Measurements from ENCODE around the gene DCC.

The DCC gene

GRCh38 chr18:52339891-52340371 lies at the start of gene DCC:
TSS of gene DCC (plus strand) at chr18:52340197. CDS start at chr18:52340788, 591 bp downstream.
- DNase-seq, result no peak

DNA sequence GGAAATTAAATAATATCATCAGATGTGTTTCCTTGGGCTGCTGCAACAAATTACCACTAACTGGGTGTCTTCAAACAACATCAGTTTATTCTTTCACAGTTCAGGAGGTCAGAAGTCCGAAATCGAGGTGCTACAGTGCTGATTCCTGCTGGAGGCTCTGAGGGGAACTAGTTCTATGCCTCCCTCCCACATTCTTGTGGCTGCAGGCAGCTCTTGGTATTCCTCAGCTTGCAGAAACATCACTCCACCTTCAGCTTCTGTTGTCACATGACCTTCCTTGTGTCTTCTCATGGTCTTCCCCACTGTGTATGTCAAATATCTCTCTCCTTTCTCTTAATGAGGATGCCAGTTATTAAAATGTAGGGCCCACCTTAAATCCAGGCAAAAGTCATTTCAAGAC lies 29.3 kb upstream of the DCC start:
- no peak for DNase-seq

- DNase-seq, result no peak
Observed at GRCh38 chr18:52311331-52311730, 28.7 kb upstream of the DCC start.

DNA sequence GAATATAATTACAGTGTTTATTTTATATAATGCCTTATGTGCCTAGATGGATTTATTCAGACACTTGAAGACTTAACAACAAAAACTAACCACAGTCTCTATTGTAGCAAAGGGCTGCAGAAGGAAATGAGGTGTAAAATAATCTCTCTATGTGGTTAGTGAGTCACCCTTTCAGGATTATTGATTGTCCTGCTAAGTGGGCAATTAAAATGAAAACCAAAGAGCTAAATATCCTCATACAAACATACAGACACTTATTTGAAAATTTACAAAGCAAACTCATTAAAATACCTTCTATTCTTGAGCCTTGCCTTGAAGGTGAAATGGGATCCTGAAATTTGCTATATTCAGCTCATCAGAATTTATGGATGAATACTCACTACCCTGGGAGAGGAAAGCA lies 27.7 kb upstream of the DCC start:
- no peak for DNase-seq

DNA sequence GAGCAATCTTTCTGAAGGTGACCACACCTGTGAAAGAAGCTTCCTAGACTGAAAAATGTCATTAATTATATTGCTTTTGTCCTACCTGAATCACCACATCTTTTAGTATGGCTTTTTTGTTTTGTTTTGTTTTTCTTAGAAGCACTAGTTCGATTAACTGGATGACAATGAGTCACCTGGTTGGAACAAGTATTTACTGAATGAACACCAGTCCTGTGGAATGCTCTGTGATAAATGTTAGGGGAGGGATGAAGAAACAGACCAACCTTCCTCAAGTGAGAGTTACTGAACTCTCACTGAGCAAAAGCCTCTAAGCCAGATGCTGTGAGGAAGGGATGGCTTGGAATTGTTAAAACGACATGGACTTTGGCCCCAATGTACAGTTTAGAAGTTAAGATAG lies 26.8 kb upstream of the DCC start:
- DNase-seq, result no peak

DNA sequence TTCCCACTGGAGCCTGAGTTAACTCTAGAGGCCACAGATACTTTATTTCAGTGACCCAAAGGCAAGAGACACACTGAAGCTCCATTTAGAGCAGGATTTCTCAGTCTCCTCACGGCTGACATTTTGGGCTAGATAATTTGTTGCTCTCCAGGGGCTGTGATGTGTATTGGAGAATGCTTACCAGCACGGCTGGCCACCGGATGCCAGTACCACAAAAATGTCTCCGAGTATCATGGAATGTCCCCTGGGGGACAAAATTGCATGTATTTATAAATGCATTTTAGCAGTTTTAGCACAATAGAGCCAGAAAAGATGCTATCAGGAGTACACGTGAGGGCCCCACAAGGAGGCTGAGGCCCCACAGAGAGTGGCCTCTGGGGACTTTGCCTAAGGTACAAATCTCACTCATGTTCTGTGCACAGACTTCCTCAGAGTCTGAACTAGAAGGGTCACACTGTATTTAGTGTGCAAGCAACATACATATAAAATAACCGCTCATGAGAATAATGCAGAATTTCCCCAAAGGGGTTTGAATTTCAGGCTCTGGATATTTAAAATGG lies 20.5 kb upstream of the DCC start:
- DNase-seq, result no peak

GRCh38 chr18:52322307-52322706 lies 17.7 kb upstream of the DCC start:
- no peak for DNase-seq

GRCh38 chr18:52323802-52324201 lies 16.2 kb upstream of the DCC start:
- DNase-seq, result no peak

DNA sequence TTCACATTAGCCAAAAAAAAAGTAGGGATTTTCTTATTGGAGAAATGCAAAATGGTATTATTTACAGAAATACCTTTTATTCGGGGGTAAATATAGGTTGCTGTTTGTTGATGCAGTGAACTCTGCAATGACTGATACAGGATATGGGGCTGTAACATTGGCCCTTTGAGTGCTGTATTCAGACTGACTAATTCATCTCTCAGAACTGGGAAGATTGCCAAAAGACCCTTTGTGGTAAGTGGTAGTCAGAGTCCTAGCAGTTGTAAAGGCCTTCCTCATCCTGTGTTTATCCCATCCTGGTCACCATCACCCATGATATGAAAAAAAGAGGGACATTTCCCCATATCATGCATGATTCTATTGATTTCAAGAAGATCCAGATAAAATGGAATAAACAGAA lies 14.0 kb upstream of the DCC start:
- no peak for DNase-seq

- DNase-seq, result no peak
Observed at GRCh38 chr18:52333860-52334259, 6.1 kb upstream of the DCC start.

DNA sequence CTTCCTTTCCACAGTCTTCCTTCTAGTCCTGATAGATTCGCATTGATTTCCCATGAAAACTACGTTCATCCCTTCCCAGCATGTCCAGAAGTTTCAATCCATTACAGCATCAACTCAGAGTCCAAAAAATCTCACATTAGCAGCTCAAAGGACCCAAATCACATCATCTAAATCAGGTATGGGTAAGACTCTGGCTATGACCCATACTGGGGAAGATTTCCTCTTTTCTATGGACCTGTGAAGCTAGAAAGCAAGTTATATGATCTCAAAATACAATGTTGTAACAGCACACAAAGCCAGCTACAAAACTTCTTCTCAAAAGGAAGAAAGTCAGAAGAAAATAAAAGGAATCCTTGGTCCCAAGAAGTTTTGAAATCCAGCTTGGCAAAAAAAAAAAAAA lies 5.7 kb upstream of the DCC start:
- DNase-seq, result no peak

- DNase-seq, result no peak
Observed at GRCh38 chr18:52334896-52335295, 5.1 kb upstream of the DCC start.

DNA sequence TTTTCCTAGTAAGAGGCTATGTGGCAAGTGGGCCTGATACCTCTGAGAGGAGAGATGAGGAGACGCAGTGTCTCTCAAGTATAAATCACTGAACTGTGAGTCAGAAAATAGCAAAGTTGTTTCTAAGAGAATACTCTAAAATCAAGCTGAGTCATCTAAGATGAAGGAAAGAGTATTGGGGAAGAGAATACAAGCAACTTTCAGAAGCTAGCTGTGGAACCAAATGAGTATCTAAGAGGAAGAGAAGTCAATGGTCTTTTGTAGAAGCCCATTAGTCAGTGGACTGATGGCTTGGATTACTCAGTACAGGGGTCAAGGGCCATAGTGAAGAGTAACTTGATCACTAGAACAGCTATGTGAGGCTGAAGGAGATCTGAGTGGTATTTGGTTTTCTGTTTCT lies 2.7 kb upstream of the DCC start:
- no peak for DNase-seq

DNA sequence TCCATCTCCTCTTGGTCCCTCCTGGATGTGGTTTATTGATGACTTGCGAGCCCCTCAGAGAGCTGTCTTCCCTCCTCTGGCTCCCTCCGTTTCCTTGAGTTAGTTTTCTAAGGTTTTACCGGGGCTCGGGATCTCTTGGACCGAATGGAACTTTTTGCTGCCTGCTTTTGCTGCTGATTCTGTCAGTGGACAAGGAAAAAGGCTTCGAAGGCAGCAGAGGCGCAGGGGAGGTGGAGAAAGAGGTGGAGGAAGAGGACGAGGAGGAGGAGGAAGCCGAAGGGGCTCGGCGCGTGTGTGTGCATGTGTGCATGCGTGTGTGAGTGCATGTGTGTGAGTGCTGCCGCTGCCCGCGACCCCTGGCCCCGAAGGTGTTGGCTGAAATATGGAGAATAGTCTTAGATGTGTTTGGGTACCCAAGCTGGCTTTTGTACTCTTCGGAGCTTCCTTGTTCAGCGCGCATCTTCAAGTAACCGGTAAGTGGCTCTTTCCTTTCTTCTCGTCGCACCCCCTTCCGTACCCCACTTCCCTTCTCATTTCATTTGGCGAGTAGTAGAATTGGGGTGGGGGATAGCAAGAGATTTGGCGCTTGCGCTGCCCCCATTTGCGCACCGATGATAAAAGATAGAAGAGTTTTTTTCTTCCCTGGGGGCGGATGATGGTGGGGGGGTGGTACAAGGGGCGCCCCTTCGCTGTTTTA lies 557 bp downstream of the DCC start:
- no peak for DNase-seq

DNA sequence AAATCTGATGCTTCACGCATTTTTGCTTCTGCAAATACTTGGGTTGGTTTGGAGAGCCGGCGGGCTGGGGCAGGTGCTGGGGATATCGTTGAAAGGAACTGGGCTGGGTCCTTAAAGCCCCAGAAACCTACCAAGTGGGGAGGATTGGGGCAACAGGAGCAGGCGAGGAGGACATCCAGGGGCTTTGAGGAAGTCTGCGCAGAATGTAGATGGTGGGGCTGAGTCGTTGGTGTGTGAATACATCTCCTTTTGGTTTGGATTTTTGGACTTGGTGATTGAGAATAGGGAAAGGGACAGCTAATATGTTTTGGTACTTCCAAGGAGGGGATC lies 1.1 kb downstream of the DCC start:
- no peak for DNase-seq

DNA sequence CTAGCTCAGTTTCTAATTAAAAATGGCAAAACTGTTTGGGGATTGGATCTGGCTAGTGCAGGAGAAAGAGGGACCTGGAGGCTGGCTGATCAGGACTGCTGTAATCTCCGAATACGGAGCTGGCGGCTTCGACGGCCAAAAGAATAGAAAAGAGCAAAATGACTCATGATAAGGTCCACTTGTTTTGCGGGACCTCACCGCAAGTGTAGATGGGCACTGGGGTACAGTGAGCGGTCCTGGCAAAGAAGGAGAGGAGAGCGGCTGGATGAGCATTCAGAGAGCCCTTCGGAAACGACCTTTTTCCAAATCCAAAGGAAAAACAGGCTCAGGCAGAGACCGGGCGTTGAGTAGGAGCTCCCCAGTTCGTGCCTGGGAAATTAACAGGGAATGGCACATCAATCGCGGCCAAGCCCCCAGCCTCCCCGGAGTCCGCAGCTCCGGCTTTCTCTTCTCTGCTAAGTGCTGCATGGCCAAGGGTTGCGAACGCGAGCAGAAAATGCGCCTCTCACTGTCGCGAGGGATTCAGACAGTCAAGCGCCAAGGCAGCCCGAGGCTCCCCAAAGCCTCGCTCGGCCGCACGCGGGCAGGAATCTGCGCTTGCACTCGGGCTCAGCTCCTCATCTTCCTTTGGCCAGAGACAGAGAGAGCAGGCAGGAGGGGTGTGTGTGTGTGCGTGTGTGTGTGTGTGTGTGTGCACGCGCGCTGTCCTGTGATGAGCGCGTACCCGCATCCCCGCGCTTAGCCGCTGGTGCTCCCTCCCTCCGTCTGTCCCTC lies 1.8 kb downstream of the DCC start:
- no peak for DNase-seq

- no peak for DNase-seq
Observed at GRCh38 chr18:52342456-52342855, 2.5 kb downstream of the DCC start.

- no peak for DNase-seq
Observed at GRCh38 chr18:52343138-52343537, 3.1 kb downstream of the DCC start.

GRCh38 chr18:52343731-52344340 lies 3.8 kb downstream of the DCC start:
- no peak for DNase-seq

GRCh38 chr18:52344881-52345280 lies 4.9 kb downstream of the DCC start:
- DNase-seq, result no peak

GRCh38 chr18:52345428-52345827 lies 5.4 kb downstream of the DCC start:
- no peak for DNase-seq

DNA sequence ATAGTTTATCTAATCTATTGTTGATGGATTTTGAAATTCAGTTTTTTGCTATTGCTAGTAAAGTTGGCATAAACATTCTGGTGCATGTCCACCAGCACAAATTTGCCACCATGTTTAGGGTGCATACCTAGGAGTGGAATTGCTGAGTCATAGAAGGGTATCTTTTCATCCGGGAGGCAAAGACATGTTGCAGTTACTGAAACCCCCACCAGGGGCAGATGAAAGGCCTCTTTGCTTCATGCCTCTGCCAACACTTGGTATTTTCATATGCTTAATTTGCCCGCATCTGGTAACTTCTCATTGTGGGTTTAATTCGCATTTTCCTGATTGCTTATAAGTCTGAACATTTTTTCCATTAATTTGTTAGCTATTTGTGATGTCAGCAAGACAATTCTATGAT lies 8.2 kb downstream of the DCC start:
- DNase-seq, result no peak

DNA sequence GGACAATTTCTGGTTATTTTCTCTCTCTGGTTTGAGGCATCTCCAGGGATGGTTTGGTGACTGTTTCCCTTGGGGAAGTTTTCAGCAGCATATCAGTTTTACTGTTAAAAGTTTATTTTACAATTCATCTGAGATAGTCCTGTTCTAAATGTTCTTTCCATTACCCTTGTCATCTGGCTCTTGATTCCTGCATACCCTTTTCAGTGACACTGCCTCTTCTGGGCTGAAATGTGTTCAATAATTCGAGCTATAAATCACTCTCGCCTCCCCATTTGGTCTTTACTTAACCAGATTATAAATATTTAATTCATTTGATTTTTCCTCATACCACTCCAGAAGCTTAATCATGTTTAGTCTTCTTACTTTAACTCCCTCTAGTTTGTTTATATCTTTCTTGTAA lies 9.5 kb downstream of the DCC start:
- no peak for DNase-seq

GRCh38 chr18:52352920-52353319 lies 12.9 kb downstream of the DCC start:
- DNase-seq, result no peak

Data from CD4-positive, alpha-beta T cell treated with Interferon gamma for 1 hour (primary cell).